IMR-90 (cell line): ENCODE measurements around the gene KTN1. TPM values are rescaled to one million over a fixed set of nuclear protein-coding genes. Genes with fewer than 3 reads are reported as not detected.

Source experiments
- ATAC-seq: fragments of 200-7000 bp; cut with Tn5 transposase; 2 replicates; pipeline ENCODE4 v1.9.1; 2020; ENCODE audit warnings: low read depth, mild to moderate bottlenecking, moderate library complexity
- BruUV-seq: library from RNA; stranded (reverse); fragments of 400-500 nt; replicated peaks from 2 replicates; lab custom pipeline; 2021; lab: Mats Ljungman, UMichigan
- CTCF ChIA-PET: fragments of 300-600 bp; formaldehyde crosslinking; extraction: SDS; loops from one replicate; lab custom pipeline; 2021; ENCODE audit warnings: antibody characterized with exemption; lab: Yijun Ruan, JAX
- POLR2A ChIA-PET: fragments of 300-600 bp; sonication (Branson Sonifier 250); formaldehyde crosslinking; loops from one replicate; lab custom pipeline; 2022; ENCODE audit warnings: antibody characterized with exemption; ENCODE audit not compliant: unreplicated experiment; lab: Charles Lee
- DNase-seq: peaks from one replicate; pipeline ENCODE4 v3.0.0; 2013
- H2AFZ ChIP-seq: replicated peaks from 2 replicates; pipeline ENCODE3; 2013; ENCODE audit warnings: low read length, mild to moderate bottlenecking; ENCODE audit not compliant: poor library complexity
- H2AK5ac ChIP-seq: 2 replicates; pipeline ENCODE4 v1.6.1; 2013; ENCODE audit warnings: low read depth, low read length, inconsistent platforms
- H2AK9ac ChIP-seq: replicated peaks from 2 replicates; pipeline ENCODE3; 2013; ENCODE audit warnings: mild to moderate bottlenecking, low read depth, low read length, moderate library complexity; ENCODE audit not compliant: poor library complexity
- H2BK120ac ChIP-seq: 2 replicates; pipeline ENCODE4 v1.6.1; 2013; ENCODE audit warnings: low read depth, low read length, inconsistent platforms
- H2BK15ac ChIP-seq: 3 replicates; pipeline ENCODE4 v1.6.1; 2013; ENCODE audit warnings: low read depth, low read length, inconsistent platforms
- H2BK20ac ChIP-seq: 2 replicates; pipeline ENCODE4 v1.6.1; 2013; ENCODE audit warnings: low read depth, mild to moderate bottlenecking, inconsistent platforms, low read length, moderate library complexity
- H2BK5ac ChIP-seq: 2 replicates; pipeline ENCODE4 v1.6.1; 2013; ENCODE audit warnings: mild to moderate bottlenecking, low read depth, low read length, inconsistent platforms; ENCODE audit not compliant: poor library complexity, severe bottlenecking
- H3K14ac ChIP-seq: replicated peaks from 2 replicates; pipeline ENCODE4 v1.6.1; 2013; ENCODE audit warnings: low read depth, low read length, inconsistent platforms
- H3K18ac ChIP-seq: 2 replicates; pipeline ENCODE4 v1.6.1; 2013; ENCODE audit warnings: low read depth, low read length, control low read depth
- H3K23ac ChIP-seq: 2 replicates; pipeline ENCODE4 v1.6.1; 2013; ENCODE audit warnings: low read depth, low read length, inconsistent platforms
- H3K27ac ChIP-seq: 2 replicates; pipeline ENCODE4 v1.5.1; 2013; ENCODE audit warnings: mild to moderate bottlenecking, control low read depth, low read length; ENCODE audit not compliant: insufficient read depth
- H3K27me3 ChIP-seq: 2 replicates; pipeline ENCODE4 v1.6.1; 2013; ENCODE audit warnings: low read length; ENCODE audit not compliant: control insufficient read depth, insufficient read depth
- H3K36me3 ChIP-seq: 2 replicates; pipeline ENCODE4 v1.6.1; 2013; ENCODE audit warnings: low read length, mixed read lengths; ENCODE audit not compliant: control insufficient read depth, insufficient read depth
- H3K4ac ChIP-seq: 2 replicates; pipeline ENCODE4 v1.6.1; 2013; ENCODE audit warnings: low read depth, low read length, inconsistent platforms
- H3K4me1 ChIP-seq: 2 replicates; pipeline ENCODE4 v1.6.1; 2013; ENCODE audit warnings: low read length, mixed read lengths; ENCODE audit not compliant: control insufficient read depth, insufficient read depth
- H3K4me2 ChIP-seq: 2 replicates; pipeline ENCODE4 v1.6.1; 2013; ENCODE audit warnings: low read depth, mild to moderate bottlenecking, control low read depth, low read length, moderate library complexity
- H3K4me3 ChIP-seq: 2 replicates; pipeline ENCODE4 v1.5.1; 2013; ENCODE audit warnings: low read depth, mild to moderate bottlenecking, control low read depth, low read length, moderate library complexity; ENCODE audit not compliant: insufficient read depth
- H3K56ac ChIP-seq: 2 replicates; pipeline ENCODE4 v1.6.1; 2013; ENCODE audit warnings: low read length, inconsistent platforms; ENCODE audit not compliant: insufficient read depth; ENCODE audit errors: extremely low read depth
- H3K79me1 ChIP-seq, 2 experiments: 2 replicates each; pipeline ENCODE4 v1.6.1; 2013; ENCODE audit warnings: low read length in 2 of 2, inconsistent platforms in 1 of 2, low read depth in 1 of 2
- H3K9ac ChIP-seq: 2 replicates; pipeline ENCODE4 v1.6.1; 2013; ENCODE audit warnings: low read depth, low read length, control low read depth
- H3K9me1 ChIP-seq: 2 replicates; pipeline ENCODE4 v1.6.1; 2013; ENCODE audit warnings: low read length, inconsistent platforms; ENCODE audit not compliant: insufficient read depth
- H3K9me3 ChIP-seq: 2 replicates; pipeline ENCODE4 v1.6.1; 2013; ENCODE audit warnings: low read length; ENCODE audit not compliant: control insufficient read depth, insufficient read depth
- H4K20me1 ChIP-seq: 2 replicates; pipeline ENCODE4 v1.6.1; 2013; ENCODE audit warnings: low read length, inconsistent platforms; ENCODE audit not compliant: insufficient read depth
- H4K5ac ChIP-seq: 2 replicates; pipeline ENCODE4 v1.6.1; 2013; ENCODE audit warnings: mild to moderate bottlenecking, low read depth, low read length, control low read depth
- H4K8ac ChIP-seq, 2 experiments: 2 replicates each; pipeline ENCODE4 v1.6.1; 2013; ENCODE audit warnings: low read depth in 2 of 2, low read length in 2 of 2, control low read depth in 1 of 2, inconsistent platforms in 1 of 2
- H4K91ac ChIP-seq: 2 replicates; pipeline ENCODE4 v1.6.1; 2013; ENCODE audit warnings: low read depth, low read length, inconsistent platforms; ENCODE audit not compliant: insufficient read depth
- BHLHE40 ChIP-seq: fragments of 150-350 bp; IDR thresholded peaks from 2 replicates; pipeline ENCODE4 v1.6.1; 2016; ENCODE audit warnings: mild to moderate bottlenecking, low read depth, low read length
- CEBPB ChIP-seq: IDR thresholded peaks from 2 replicates; pipeline ENCODE4 v1.6.1; 2012; ENCODE audit warnings: low read depth, low read length, improper control_type of control experiment
- CHD1 ChIP-seq: IDR thresholded peaks from 2 replicates; pipeline ENCODE4 v1.6.1; 2012; ENCODE audit warnings: low read depth, low read length, improper control_type of control experiment
- FOS ChIP-seq: fragments of 150-350 bp; IDR thresholded peaks from 2 replicates; pipeline ENCODE4 v1.6.1; 2016; ENCODE audit warnings: low read depth, low read length
- MAFK ChIP-seq: IDR thresholded peaks from 2 replicates; pipeline ENCODE4 v1.6.1; 2012; ENCODE audit warnings: low read depth, low read length, improper control_type of control experiment
- MAZ ChIP-seq: IDR thresholded peaks from 2 replicates; pipeline ENCODE4 v1.6.1; 2012; ENCODE audit warnings: low read depth, mild to moderate bottlenecking, low read length, improper control_type of control experiment, moderate library complexity, borderline replicate concordance
- MXI1 ChIP-seq: IDR thresholded peaks from 2 replicates; pipeline ENCODE4 v1.6.1; 2012; ENCODE audit warnings: low read depth, mild to moderate bottlenecking, low read length, moderate library complexity, borderline replicate concordance
- NFE2L2 ChIP-seq: fragments of 150-350 bp; IDR thresholded peaks from 2 replicates; pipeline ENCODE4 v1.6.1; 2016; ENCODE audit warnings: low read depth, mild to moderate bottlenecking, low read length
- POLR2A ChIP-seq: IDR thresholded peaks from 2 replicates; pipeline ENCODE4 v1.6.1; 2012; ENCODE audit warnings: mild to moderate bottlenecking, low read depth, low read length
- RAD21 ChIP-seq: IDR thresholded peaks from 2 replicates; pipeline ENCODE4 v1.6.1; 2012; ENCODE audit warnings: low read length, improper control_type of control experiment
- RCOR1 ChIP-seq: IDR thresholded peaks from 2 replicates; pipeline ENCODE4 v1.6.1; 2012; ENCODE audit warnings: mild to moderate bottlenecking, low read length, improper control_type of control experiment; ENCODE audit not compliant: insufficient replicate concordance
- RFX5 ChIP-seq: IDR thresholded peaks from 2 replicates; pipeline ENCODE4 v1.8.0; 2012; ENCODE audit warnings: low read depth, mild to moderate bottlenecking, low read length, moderate library complexity
- SMC3 ChIP-seq: fragments of 150-350 bp; IDR thresholded peaks from 2 replicates; pipeline ENCODE4 v1.6.1; 2016; ENCODE audit warnings: low read depth, mild to moderate bottlenecking, antibody characterized with exemption, low read length, moderate library complexity
- whole genome bisulfite sequencing, 2 experiments: methylation state at CpG; one replicate each; pipeline versions ENCODE4 v1.1.5 to v1.1.7; 2013; ENCODE audit warnings: missing lambda C conversion rate in 2 of 2; ENCODE audit not compliant: insufficient read length in 1 of 2; ENCODE audit errors: extremely low coverage in 2 of 2; 5-methylcytosine and 5-hydroxymethylcytosine counted together
- dilution Hi-C: fragments of 300-500 bp; cut with HindIII; formaldehyde crosslinking; loops from one replicate; pipeline ENCODE4 v1.14.3; 2018; ENCODE audit warnings: low sequenced_read_pairs; ENCODE audit not compliant: unreplicated experiment
- in situ Hi-C: fragments of 300-500 bp; cut with MboI; formaldehyde crosslinking; loops from 3 replicates; pipeline ENCODE4 v1.14.3; 2019; ENCODE audit warnings: low sequenced_read_pairs, inconsistent platforms, mixed read lengths
- intact Hi-C: fragments of 100-400 bp; cut with micrococcal nuclease; formaldehyde crosslinking; loops from 2 replicates; pipeline ENCODE4 v1.10.0; 2022
- polyA plus RNA-seq, 3 experiments: library from polyadenylated mRNA; depleted of rRNA; stranded (reverse); fragments of >200 nt; gene quantifications; 2 replicates each; pipeline ENCODE4 v1.2.3, GENCODE V29; 2012; ENCODE audit warnings: low replicate concordance in 1 of 3
- total RNA-seq: library from RNA; depleted of rRNA; stranded (reverse); fragments of >200 nt; gene quantifications from 2 replicates; pipeline ENCODE4 v1.2.3, GENCODE V29; 2012
- TF ChIP-seq, protein P1 (sequence below): fragments of 150-350 bp; IDR thresholded peaks from 2 replicates; pipeline ENCODE4 v1.6.1; 2017; ENCODE audit warnings: mild to moderate bottlenecking, antibody characterized with exemption, low read length, low read depth
- TF ChIP-seq, protein P2 (sequence below): fragments of 150-350 bp; IDR thresholded peaks from 2 replicates; pipeline ENCODE4 v1.6.1; 2016; ENCODE audit warnings: low read depth, mild to moderate bottlenecking, low read length, moderate library complexity, borderline replicate concordance
- TF ChIP-seq, protein P3 (sequence below): conservative IDR thresholded peaks from 2 replicates; pipeline ENCODE4 v1.5.1; 2012; ENCODE audit warnings: mild to moderate bottlenecking, low read depth, low read length, improper control_type of control experiment

KTN1 gene
- total and polyA plus RNA-seq, 2 of the 4 experiments (the other 2 are of a cell fraction), result 42.1 to 57.2 TPM

DNA sequence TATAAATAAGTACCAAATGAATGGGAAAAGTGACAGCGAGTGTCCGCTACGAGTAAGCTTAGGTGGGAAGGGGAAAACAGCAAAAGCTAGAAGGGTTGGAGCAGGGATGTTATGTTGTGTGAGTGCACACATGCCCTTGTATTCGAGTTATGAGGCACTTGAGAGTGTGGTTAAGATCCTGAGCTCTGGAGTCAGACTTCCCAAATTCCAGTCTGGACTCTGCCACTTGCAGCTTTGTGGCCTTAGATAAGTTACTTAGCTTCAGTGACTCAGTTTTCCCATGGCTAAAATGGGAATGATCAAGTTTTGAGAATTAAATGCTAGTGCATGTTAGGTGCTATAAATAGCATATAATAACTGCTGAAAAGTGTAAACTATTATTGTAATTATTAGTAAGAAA lies 44.9 kb downstream of the KTN1 start:
- no peaks in the 10 kb centered on the region for H3K27me3 ChIP-seq
- peaks cover 7 to 15% of the 10 kb centered on the region in 2 experiments; a peak in 2 of 4 replicates for H3K79me1 ChIP-seq
- no peaks in the 10 kb centered on the region for H4K20me1 ChIP-seq
- no peak for ATAC-seq
- H2BK20ac ChIP-seq, result no peak overlapping the region
- ChIA-PET CTCF (interaction anchor here (0.7 kb wide), 1 partner anchor 15 kb away, joined by 3 read pairs; no protein-coding TSS in a partner anchor), POLR2A (no interaction called here)
- H3K4me2 ChIP-seq, result no peak overlapping the region
- H3K4me3 ChIP-seq, result no peak overlapping the region
- intact Hi-C loops, result no loop called here
- no peak overlapping the region for H3K9ac ChIP-seq
- no peak overlapping the region for H3K4ac ChIP-seq
- no peak overlapping the region for H3K56ac ChIP-seq
- no peak overlapping the region for H4K5ac ChIP-seq
- no peak overlapping the region for H2BK120ac ChIP-seq
- peaks cover 4% of the 10 kb centered on the region for H3K9me3 ChIP-seq
- H2BK5ac ChIP-seq, result no peak overlapping the region
- no peak overlapping the region for H3K23ac ChIP-seq
- H4K91ac ChIP-seq, result no peak overlapping the region
- peaks cover 24% of the 10 kb centered on the region for H3K36me3 ChIP-seq
- 95% methylated on average over 4 of the region's 4 CpGs; no CpG with 5 or more reads in 1 of the 2 experiments for WGBS, 2 experiments
- no peak overlapping the region for H2AFZ ChIP-seq
- TF ChIP-seq, protein P1, sequence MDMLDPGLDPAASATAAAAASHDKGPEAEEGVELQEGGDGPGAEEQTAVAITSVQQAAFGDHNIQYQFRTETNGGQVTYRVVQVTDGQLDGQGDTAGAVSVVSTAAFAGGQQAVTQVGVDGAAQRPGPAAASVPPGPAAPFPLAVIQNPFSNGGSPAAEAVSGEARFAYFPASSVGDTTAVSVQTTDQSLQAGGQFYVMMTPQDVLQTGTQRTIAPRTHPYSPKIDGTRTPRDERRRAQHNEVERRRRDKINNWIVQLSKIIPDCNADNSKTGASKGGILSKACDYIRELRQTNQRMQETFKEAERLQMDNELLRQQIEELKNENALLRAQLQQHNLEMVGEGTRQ, result no peak
- TF ChIP-seq MAFK (no peak), POLR2A (no peak), MAZ (no peak), CEBPB (no peak), FOS (no peak), CHD1 (no peak), RAD21 (no peak), BHLHE40 (no peak), SMC3 (no peak), RFX5 (no peak), RCOR1 (no peak), NFE2L2 (no peak), MXI1 (no peak)
- TF ChIP-seq, protein P2, sequence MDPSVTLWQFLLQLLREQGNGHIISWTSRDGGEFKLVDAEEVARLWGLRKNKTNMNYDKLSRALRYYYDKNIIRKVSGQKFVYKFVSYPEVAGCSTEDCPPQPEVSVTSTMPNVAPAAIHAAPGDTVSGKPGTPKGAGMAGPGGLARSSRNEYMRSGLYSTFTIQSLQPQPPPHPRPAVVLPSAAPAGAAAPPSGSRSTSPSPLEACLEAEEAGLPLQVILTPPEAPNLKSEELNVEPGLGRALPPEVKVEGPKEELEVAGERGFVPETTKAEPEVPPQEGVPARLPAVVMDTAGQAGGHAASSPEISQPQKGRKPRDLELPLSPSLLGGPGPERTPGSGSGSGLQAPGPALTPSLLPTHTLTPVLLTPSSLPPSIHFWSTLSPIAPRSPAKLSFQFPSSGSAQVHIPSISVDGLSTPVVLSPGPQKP, result no peak
- TF ChIP-seq, protein P3, sequence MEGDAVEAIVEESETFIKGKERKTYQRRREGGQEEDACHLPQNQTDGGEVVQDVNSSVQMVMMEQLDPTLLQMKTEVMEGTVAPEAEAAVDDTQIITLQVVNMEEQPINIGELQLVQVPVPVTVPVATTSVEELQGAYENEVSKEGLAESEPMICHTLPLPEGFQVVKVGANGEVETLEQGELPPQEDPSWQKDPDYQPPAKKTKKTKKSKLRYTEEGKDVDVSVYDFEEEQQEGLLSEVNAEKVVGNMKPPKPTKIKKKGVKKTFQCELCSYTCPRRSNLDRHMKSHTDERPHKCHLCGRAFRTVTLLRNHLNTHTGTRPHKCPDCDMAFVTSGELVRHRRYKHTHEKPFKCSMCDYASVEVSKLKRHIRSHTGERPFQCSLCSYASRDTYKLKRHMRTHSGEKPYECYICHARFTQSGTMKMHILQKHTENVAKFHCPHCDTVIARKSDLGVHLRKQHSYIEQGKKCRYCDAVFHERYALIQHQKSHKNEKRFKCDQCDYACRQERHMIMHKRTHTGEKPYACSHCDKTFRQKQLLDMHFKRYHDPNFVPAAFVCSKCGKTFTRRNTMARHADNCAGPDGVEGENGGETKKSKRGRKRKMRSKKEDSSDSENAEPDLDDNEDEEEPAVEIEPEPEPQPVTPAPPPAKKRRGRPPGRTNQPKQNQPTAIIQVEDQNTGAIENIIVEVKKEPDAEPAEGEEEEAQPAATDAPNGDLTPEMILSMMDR, result no peak
- no peak overlapping the region for H2AK5ac ChIP-seq
- in situ Hi-C loops, result no loop called here
- dilution Hi-C loops, result no loop called here
- no TSS peak for BruUV-seq
- peaks cover 2% of the 10 kb centered on the region; the same call in 1 of the 2 replicates for H3K9me1 ChIP-seq
- no peak overlapping the region for H4K8ac ChIP-seq
- no peak overlapping the region for H2AK9ac ChIP-seq
- no peaks in the 10 kb centered on the region for H3K4me1 ChIP-seq
- no peak overlapping the region for H2BK15ac ChIP-seq
- no peak overlapping the region for H3K18ac ChIP-seq
- DNase-seq, result no peak
- H3K27ac ChIP-seq, result no peak overlapping the region
- no peak overlapping the region for H3K14ac ChIP-seq
